Activated T-helper 17 cell treated with anti-CD3 and anti-CD28 coated beads, Interleukin-2, amount 50 U/mL, for 72 hours (primary cell): ENCODE measurements around the gene ZNHIT6. TPM values are rescaled to one million over a fixed set of nuclear protein-coding genes. Genes with fewer than 3 reads are reported as not detected.

Source experiments
- ATAC-seq: fragments of 150-1000 bp; cut with Tn5 transposase; replicated peaks from 2 replicates; pipeline ENCODE4 v1.10.0; 2021; ENCODE audit warnings: mild to moderate bottlenecking, moderate library complexity
- H3K27ac Mint-ChIP-seq: one replicate; pipeline ENCODE4 v1.8.0; 2022; ENCODE audit warnings: mixed read lengths
- H3K27me3 Mint-ChIP-seq: one replicate; pipeline ENCODE4 v1.8.0; 2022; ENCODE audit warnings: mixed read lengths
- H3K36me3 Mint-ChIP-seq: one replicate; pipeline ENCODE4 v1.8.0; 2022; ENCODE audit warnings: low read depth, mild to moderate bottlenecking, mixed read lengths
- H3K4me1 Mint-ChIP-seq: one replicate; pipeline ENCODE4 v1.8.0; 2022; ENCODE audit warnings: mixed read lengths
- H3K4me3 Mint-ChIP-seq: one replicate; pipeline ENCODE4 v1.8.0; 2022; ENCODE audit warnings: mild to moderate bottlenecking, mixed read lengths
- H3K9me3 Mint-ChIP-seq: one replicate; pipeline ENCODE4 v1.8.0; 2022; ENCODE audit warnings: mixed read lengths
- total RNA-seq, 2 donors: library from RNA; stranded (reverse); gene quantifications; one replicate each; pipeline ENCODE4 v1.2.3, GENCODE V29; 2022

Gene ZNHIT6
- total RNA-seq, 2 donors from 2014 or later: 9.3 to 19.5 TPM

DNA sequence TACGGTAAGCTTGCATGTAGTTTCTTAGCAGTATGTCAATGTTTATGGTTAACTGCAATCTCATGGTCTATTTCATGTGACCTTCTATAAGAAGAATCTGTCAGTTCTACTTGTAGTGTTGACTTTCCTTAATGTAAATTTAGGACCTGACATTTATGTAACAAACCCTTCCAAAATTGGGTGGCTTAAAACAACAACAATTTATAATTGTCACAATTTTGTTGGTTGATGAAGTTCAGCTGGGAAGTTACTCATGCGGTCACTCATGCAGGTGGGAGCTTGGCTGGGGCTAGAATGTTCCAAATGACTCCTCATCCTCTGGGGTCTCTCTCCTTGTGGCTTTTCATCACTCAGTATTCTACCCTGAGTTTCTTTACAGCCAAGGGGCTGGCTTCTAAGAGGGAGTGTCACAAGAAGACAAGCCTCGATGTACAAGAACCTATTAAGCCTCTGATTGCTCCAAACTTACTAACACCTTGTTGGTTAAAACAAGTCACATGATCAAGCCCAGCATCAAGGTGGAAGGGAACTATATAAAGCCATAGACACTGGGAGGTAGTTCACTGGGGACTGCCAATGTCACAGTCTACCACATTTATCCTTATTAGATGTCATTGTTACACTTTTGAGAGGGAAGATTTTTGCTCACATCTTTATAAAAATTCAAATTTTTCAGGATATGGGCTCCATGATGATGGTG, 103.8 kb downstream of the ZNHIT6 start:
- H3K27ac Mint-ChIP-seq: no peak overlapping the region
- H3K4me3 Mint-ChIP-seq: no peak overlapping the region
- H3K4me1 Mint-ChIP-seq: no peaks in the 10 kb centered on the region
- H3K9me3 Mint-ChIP-seq: no peaks in the 10 kb centered on the region
- H3K27me3 Mint-ChIP-seq: no peaks in the 10 kb centered on the region
- no peak for ATAC-seq
- H3K36me3 Mint-ChIP-seq: no peaks in the 10 kb centered on the region

DNA sequence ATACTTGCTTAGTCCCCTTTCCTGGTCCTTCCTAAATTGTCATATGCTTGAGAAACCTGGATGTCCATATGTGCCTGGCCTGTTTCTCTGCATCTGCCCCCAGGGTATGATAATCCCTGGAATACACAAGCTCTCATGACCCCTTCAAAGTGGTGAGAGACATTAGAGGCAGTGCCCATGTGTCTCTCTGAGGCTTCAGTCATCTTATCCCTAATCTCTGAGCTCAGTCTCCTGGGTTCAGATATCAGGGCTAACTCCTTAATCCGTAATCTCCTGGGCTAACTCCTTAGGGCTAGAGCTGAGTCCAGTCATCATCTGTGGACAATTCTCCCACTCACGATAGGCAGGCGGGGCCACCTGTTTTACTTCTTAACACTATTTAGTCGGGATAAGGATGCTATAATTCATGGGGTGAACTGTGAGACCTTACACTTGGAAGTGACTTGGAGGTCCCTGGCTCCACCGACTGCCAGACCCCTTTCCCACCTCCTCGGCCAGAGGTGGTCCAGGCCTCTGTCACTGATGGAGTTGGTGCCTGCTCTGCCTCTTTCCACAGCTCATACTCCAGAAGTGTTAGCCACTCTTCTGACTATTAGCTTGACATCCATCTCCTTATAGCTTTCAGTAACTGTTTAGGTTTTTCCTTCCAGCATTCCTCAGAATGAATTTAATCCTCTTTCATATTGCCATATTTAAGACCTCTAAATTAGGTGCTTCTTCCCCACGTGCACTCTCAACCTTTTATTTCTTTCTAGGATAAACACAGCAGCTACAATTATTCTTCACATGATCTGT, 105.0 kb downstream of the ZNHIT6 start:
- no peaks in the 10 kb centered on the region for H3K4me1 Mint-ChIP-seq
- H3K4me3 Mint-ChIP-seq: no peak overlapping the region
- ATAC-seq: no peak
- H3K27me3 Mint-ChIP-seq: no peaks in the 10 kb centered on the region
- H3K36me3 Mint-ChIP-seq: no peaks in the 10 kb centered on the region
- H3K27ac Mint-ChIP-seq: no peak overlapping the region
- peaks cover 3% of the 10 kb centered on the region for H3K9me3 Mint-ChIP-seq

DNA sequence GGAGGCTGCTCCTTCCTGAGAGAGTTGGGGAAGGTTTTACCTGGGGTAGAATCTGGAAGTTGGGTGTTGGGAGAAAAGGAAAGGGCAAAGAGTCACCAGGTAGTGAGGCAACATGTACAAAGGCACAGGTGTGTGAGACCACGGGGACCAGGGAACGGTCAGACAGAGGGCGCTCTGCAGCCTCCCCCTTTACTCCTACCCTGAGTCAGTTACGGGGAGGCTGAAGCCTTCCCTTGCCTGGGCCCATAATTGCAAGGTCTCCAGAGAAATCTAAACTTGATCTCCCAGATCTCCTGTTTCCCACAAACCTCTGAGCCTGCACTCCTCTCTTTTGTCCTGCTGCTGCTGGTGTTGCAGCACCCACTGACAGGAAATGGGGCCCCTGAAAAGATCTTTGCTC, 105.7 kb downstream of the ZNHIT6 start:
- Mint-ChIP-seq H3K36me3 (no peaks in the 10 kb centered on the region), H3K4me1 (no peaks in the 10 kb centered on the region), H3K27ac (no peak overlapping the region), H3K4me3 (no peak overlapping the region), H3K27me3 (no peaks in the 10 kb centered on the region), H3K9me3 (peaks cover 3% of the 10 kb centered on the region)
- no peak for ATAC-seq

DNA sequence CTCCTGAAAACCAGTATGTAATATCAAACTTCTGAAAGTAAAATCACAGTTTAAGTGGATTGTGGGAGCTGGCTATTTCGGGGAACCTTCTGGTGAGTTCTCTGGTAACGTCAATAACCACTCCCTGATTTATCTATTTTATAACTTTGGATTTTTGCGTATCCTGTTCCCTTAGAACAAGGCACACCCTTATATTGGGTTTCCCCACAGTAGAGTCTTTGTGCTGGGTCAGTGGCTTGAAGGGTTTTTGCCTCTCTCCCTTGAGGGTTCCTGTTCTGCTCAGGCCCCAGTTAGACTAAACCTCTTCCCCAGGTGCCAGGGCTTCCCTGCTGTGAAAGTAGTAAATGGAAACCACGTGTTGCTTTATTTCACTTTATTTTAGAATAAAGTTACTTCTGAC, 106.3 kb downstream of the ZNHIT6 start:
- H3K27ac Mint-ChIP-seq: no peak overlapping the region
- no peaks in the 10 kb centered on the region for H3K27me3 Mint-ChIP-seq
- H3K36me3 Mint-ChIP-seq: no peaks in the 10 kb centered on the region
- ATAC-seq: no peak
- no peaks in the 10 kb centered on the region for H3K4me1 Mint-ChIP-seq
- H3K9me3 Mint-ChIP-seq: peaks cover 3% of the 10 kb centered on the region
- H3K4me3 Mint-ChIP-seq: no peak overlapping the region

DNA sequence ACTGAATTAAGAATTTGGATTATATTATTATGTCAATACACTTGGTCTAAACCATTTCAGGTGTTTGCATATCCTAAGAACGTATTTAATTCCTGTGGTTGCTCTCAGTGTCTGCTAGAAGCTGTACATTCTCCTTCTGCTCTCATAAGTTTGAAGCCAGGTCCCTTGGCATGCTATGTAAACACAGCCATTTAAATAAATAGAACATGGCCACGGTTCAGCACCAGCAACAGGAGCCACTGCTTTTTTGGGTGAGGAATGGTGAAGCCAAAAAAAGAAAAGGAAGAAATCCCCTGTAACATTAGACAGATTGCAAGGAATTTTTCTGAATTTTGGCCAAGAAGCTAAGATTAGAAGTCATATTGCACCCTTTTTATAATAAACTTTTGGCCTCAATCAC, 108.6 kb downstream of the ZNHIT6 start:
- no peak overlapping the region for H3K27ac Mint-ChIP-seq
- H3K4me1 Mint-ChIP-seq: no peaks in the 10 kb centered on the region
- no peaks in the 10 kb centered on the region for H3K27me3 Mint-ChIP-seq
- no peaks in the 10 kb centered on the region for H3K36me3 Mint-ChIP-seq
- ATAC-seq: no peak
- no peak overlapping the region for H3K4me3 Mint-ChIP-seq
- H3K9me3 Mint-ChIP-seq: peaks cover 3% of the 10 kb centered on the region

Other genes starting within 250 kb of the ZNHIT6 start
- gene DDAH1, start 243.3 kb downstream of the ZNHIT6 start, total RNA-seq: under 1 TPM in 1 of 2 donors, not detected in 1; 0.74 TPM
- not detected for gene CCN1, start 127.7 kb downstream of the ZNHIT6 start, total RNA-seq